WI38 (cell line): Measurements from ENCODE around the gene CAMK1D.

Experiments
- H3K4me3 ChIP-seq: 2 replicates; pipeline ENCODE4 v1.5.1; 2011; ENCODE audit warnings: low read depth, mild to moderate bottlenecking, control low read depth, low read length
- CTCF ChIP-seq: IDR thresholded peaks from 2 replicates; pipeline ENCODE4 v1.5.1; 2012; ENCODE audit warnings: low read depth, mild to moderate bottlenecking, control low read depth, low read length

The CAMK1D gene

GRCh38 chr10:12590675-12591659 lies 241.6 kb downstream of the CAMK1D start:
- no peak for TF ChIP-seq CTCF
- no peak overlapping the region for H3K4me3 ChIP-seq

- no peak overlapping the region for H3K4me3 ChIP-seq
- no peak for TF ChIP-seq CTCF
Measured at GRCh38 chr10:12592967-12593366, 243.6 kb downstream of the CAMK1D start.

GRCh38 chr10:12594448-12594944 lies 245.1 kb downstream of the CAMK1D start:
- no peak for TF ChIP-seq CTCF
- no peak overlapping the region for H3K4me3 ChIP-seq

GRCh38 chr10:12595936-12596576 lies 246.7 kb downstream of the CAMK1D start:
- no peak for TF ChIP-seq CTCF
- H3K4me3 ChIP-seq: no peak overlapping the region

GRCh38 chr10:12597176-12597575 lies 247.8 kb downstream of the CAMK1D start:
- H3K4me3 ChIP-seq: no peak overlapping the region
- no peak for TF ChIP-seq CTCF

GRCh38 chr10:12597788-12598765 lies 248.7 kb downstream of the CAMK1D start:
- no peak overlapping the region for H3K4me3 ChIP-seq
- TF ChIP-seq CTCF: no peak
